Liver (tissue), 3 donors: ENCODE data around the gene TEX19.

Experiments
- ATF3 ChIP-seq: IDR thresholded peaks from 2 replicates; pipeline ENCODE4 v1.6.1; 2016; ENCODE audit warnings: antibody characterized with exemption
- CTCF ChIP-seq: fragments of 150-350 bp; IDR thresholded peaks from 2 replicates; pipeline ENCODE4 v1.5.1; 2017; ENCODE audit warnings: improper control_type of control experiment, low read depth, low read length; ENCODE audit not compliant: missing input control
- MAX ChIP-seq: IDR thresholded peaks from 2 replicates; pipeline ENCODE4 v1.6.1; 2016; ENCODE audit warnings: antibody characterized with exemption
- NR2F2 ChIP-seq: IDR thresholded peaks from 2 replicates; pipeline ENCODE4 v1.6.1; 2016; ENCODE audit warnings: antibody characterized with exemption
- RAD21 ChIP-seq, 2 donors: IDR thresholded peaks; 2 replicates each; pipeline ENCODE4 v1.6.1; 2016; ENCODE audit warnings: antibody characterized with exemption in 2 of 2, mild to moderate bottlenecking in 2 of 2
- REST ChIP-seq: IDR thresholded peaks from 2 replicates; pipeline ENCODE4 v1.6.1; 2016; ENCODE audit warnings: antibody characterized with exemption, mild to moderate bottlenecking
- TAF1 ChIP-seq: conservative IDR thresholded peaks from 2 replicates; pipeline ENCODE4 v1.6.1; 2016; ENCODE audit warnings: antibody characterized with exemption, mild to moderate bottlenecking
- donor health status: healthy.
- donor health status: healthy.

- TF ChIP-seq CTCF, result no peak
- TF ChIP-seq NR2F2, result no peak
- TF ChIP-seq TAF1, result no peak
- no peak for TF ChIP-seq MAX
- no peak for TF ChIP-seq RAD21 (IDR thresholded peaks at IDR 0.05)
- TF ChIP-seq ATF3, result no peak
- TF ChIP-seq REST, result no peak
Measured at GRCh38 chr17:82314727-82315605, 44.1 kb upstream of the TEX19 start.
